Thymus (tissue), 11 donors: ENCODE data around the gene TMEM52. TPM values are rescaled to one million over a fixed set of nuclear protein-coding genes. Genes with fewer than 3 reads are reported as not detected.

Source experiments
- DNase-seq, 9 donors: peaks; one replicate each; pipeline ENCODE4 v3.0.0-alpha.2; 2013; ENCODE audit warnings: low spot score in 9 of 9, low read depth in 6 of 9, missing footprints in 1 of 9
- H3K27ac ChIP-seq, 2 donors: one replicate each; pipeline ENCODE4 v1.5.1; 2013; ENCODE audit warnings: control low read depth in 1 of 2, low read depth in 1 of 2, low read length in 1 of 2, mild to moderate bottlenecking in 1 of 2, moderate library complexity in 1 of 2
- H3K27me3 ChIP-seq, 2 donors: one replicate each; pipeline ENCODE4 v1.5.1; 2013; ENCODE audit warnings: low read length in 1 of 2; ENCODE audit not compliant: control insufficient read depth in 2 of 2, insufficient read depth in 1 of 2
- H3K36me3 ChIP-seq, 2 donors: one replicate each; pipeline ENCODE4 v1.5.1; 2013; ENCODE audit warnings: low read length in 1 of 2, mild to moderate bottlenecking in 1 of 2, moderate library complexity in 1 of 2; ENCODE audit not compliant: control insufficient read depth in 2 of 2, insufficient read depth in 2 of 2
- H3K4me1 ChIP-seq, 2 donors: one replicate each; pipeline ENCODE4 v1.5.1; 2013; ENCODE audit warnings: low read length in 2 of 2; ENCODE audit not compliant: control insufficient read depth in 2 of 2, insufficient read depth in 2 of 2
- H3K4me3 ChIP-seq, 2 donors: one replicate each; pipeline ENCODE4 v1.5.1; 2013; ENCODE audit warnings: low read length in 2 of 2, control low read depth in 1 of 2, mild to moderate bottlenecking in 1 of 2
- H3K9me3 ChIP-seq, 2 donors: one replicate each; pipeline ENCODE4 v1.5.1; 2013; ENCODE audit warnings: low read length in 1 of 2, mild to moderate bottlenecking in 1 of 2; ENCODE audit not compliant: control insufficient read depth in 2 of 2, insufficient read depth in 1 of 2
- WGBS: extraction: QIAGEN DNeasy Blood & Tissue Kit; methylation state at CpG from one replicate; pipeline ENCODE4 v1.1.7; 2013; 5-methylcytosine and 5-hydroxymethylcytosine counted together
- polyA plus RNA-seq: library from polyadenylated mRNA; stranded (reverse); fragments of 200-250 nt; gene quantifications from one replicate; pipeline ENCODE4 v1.2.3, GENCODE V29; 2013
- total RNA-seq: library from RNA; stranded (reverse); fragments of 120-200 nt; gene quantifications from one replicate; pipeline ENCODE4 v1.2.4, GENCODE V29; 2013
- donor health status: healthy.

The TMEM52 gene
- total and polyA plus RNA-seq, 2 donors, result 0.28 to 0.94 TPM

DNA sequence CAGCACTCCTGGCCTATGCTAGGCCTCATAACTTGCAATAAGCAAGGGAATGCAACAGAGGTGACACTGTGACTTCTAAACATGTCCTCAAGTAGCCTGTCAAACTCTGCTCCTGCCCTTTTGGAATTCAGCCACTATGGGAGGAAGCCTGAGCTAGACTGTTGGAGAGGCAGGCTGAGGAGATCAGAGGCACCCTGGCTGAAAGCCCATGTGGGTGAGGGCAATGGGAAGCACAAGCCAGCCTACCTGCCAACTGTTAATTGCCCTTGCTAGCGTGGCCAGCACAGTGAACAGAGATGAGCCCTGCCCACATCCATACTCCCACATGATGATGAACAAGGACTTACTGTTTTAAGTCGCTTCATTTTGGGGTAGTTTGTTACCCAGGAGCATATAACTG lies 45.9 kb downstream of the TMEM52 start:
- WGBS, result 98% methylated on average over 2 of the region's 2 CpGs
- Histone ChIP-seq H3K36me3 (peaks cover 32 to 51% of the 10 kb centered on the region in 2 donors), H3K27ac (no peak overlapping the region), H3K27me3 (no peaks in the 10 kb centered on the region), H3K4me1 (peaks cover 3 to 4% of the 10 kb centered on the region in 2 donors), H3K9me3 (no peaks in the 10 kb centered on the region), H3K4me3 (no peak overlapping the region)
- no peak for DNase-seq

DNA sequence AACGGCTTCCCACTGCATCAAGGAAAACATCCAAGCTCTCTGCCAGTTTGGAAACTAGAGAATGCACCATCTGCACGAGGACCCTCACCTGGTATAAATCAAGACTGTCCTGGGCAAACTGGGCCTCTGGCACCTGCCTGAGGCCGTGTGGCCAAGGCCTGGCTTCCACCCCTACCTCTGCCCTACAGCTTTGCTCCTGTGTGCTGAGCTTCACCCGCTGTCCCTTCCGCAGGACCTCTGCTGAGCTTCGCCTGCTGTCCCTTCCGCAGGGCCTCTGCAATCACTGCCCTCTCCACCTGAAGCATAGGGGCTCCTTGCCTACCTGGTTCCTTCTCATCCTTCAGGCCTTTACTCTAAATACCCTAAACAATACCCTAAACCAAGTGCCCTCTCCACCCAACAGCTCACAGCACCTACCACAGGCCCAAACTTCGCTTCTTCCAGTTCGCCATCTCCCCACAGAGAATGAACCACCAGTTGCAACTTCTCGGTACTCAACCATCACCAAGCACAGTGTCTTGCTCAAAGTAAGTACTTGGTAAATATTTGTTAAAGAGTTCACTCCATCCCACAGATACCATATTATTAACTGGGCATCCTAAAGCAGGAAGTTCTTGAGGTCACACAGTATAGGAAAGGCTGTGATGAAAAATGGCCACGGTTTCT lies 46.6 kb downstream of the TMEM52 start:
- Histone ChIP-seq H3K4me3 (no peak overlapping the region), H3K9me3 (no peaks in the 10 kb centered on the region), H3K27ac (no peak overlapping the region), H3K27me3 (no peaks in the 10 kb centered on the region), H3K4me1 (peaks cover 3 to 4% of the 10 kb centered on the region in 2 donors), H3K36me3 (peaks cover 32 to 44% of the 10 kb centered on the region in 2 donors)
- WGBS, result 94% methylated on average over 11 of the region's 11 CpGs
- DNase-seq, result no peak

DNA sequence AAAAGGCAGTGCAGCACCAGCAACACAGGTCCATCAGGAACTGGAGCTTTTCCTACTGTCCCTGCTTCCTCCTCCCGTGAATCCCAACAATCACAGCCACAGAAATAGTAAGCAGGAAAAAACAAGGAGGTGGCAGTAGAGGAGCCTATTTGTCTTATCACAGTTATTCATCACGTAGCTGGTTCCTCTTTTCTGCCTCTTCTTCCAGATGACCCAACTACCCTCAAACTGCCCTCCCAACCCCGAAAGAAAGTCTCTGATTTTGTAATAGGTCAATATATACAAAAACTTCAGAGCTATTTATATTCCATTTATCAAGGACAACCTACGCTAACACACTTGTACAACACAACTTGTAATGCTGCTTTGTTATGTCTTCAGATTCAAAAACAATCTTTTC lies 49.6 kb downstream of the TMEM52 start:
- no peaks in the 10 kb centered on the region for H3K9me3 ChIP-seq
- WGBS, result 55% methylated on average over 4 of the region's 4 CpGs
- no peak for DNase-seq
- peaks cover 16 to 21% of the 10 kb centered on the region in 2 donors for H3K36me3 ChIP-seq
- H3K27me3 ChIP-seq, result no peaks in the 10 kb centered on the region
- H3K4me1 ChIP-seq, result peaks cover 2 to 3% of the 10 kb centered on the region in 2 donors
- peak overlapping the region in 1 of 2 donors; percentile 31 for H3K27ac ChIP-seq
- no peak overlapping the region for H3K4me3 ChIP-seq

Other genes starting within 250 kb of the TMEM52 start
- 22.5 TPM for gene SLC35E2B, start 226.5 kb downstream of the TMEM52 start, total RNA-seq
- gene SLC35E2B, start 226.5 kb downstream of the TMEM52 start, polyA plus RNA-seq, result 45.6 TPM
- gene CDK11A, start 194.9 kb downstream of the TMEM52 start, total RNA-seq, result 19.8 TPM
- 52.2 TPM for gene CDK11A, start 194.9 kb downstream of the TMEM52 start, polyA plus RNA-seq
- 25.0 TPM for gene NADK, start 140.8 kb downstream of the TMEM52 start, total RNA-seq
- gene NADK, start 140.8 kb downstream of the TMEM52 start, polyA plus RNA-seq, result 60.0 TPM
- 45.1 TPM for gene GNB1, start 28.2 kb downstream of the TMEM52 start, total RNA-seq
- gene GNB1, start 28.2 kb downstream of the TMEM52 start, polyA plus RNA-seq, result 123 TPM
- 0.47 TPM for gene CALML6, start 4.0 kb downstream of the TMEM52 start, total RNA-seq
- gene CALML6, start 4.0 kb downstream of the TMEM52 start, polyA plus RNA-seq, result 7.1 TPM
- 0.09 TPM for gene CFAP74, start 84.5 kb upstream of the TMEM52 start, total RNA-seq
- 0.16 TPM for gene CFAP74, start 84.5 kb upstream of the TMEM52 start, polyA plus RNA-seq
- 0.14 TPM for gene GABRD, start 100.1 kb upstream of the TMEM52 start, total RNA-seq
- 1.4 TPM for gene GABRD, start 100.1 kb upstream of the TMEM52 start, polyA plus RNA-seq
- gene PRKCZ, start 131.1 kb upstream of the TMEM52 start, total RNA-seq, result 7.6 TPM
- gene PRKCZ, start 131.1 kb upstream of the TMEM52 start, polyA plus RNA-seq, result 30.6 TPM